ENCODE measurements around the gene LRRC7.

DNA sequence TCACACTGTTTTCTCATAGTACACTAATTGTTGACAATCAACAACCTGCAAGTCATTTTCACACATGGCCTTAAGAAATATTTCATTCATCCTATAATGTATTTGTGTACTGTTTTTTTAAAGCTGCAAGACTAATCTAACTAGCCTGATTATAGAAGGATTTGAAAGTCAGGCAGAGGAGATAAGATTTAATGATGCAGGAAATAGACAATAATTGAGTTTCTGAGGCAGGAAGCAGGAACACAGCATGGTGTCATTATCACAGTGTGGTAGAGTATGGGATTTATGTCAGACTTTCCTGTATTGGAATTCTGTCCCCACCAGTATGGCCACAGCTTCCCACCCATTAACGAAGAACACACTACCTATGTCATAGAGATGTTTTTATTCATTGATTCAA is 138.8 kb downstream of the LRRC7 start:
- no peak for TF ChIP-seq TAF1 (IDR thresholded peaks at IDR 0.05; ENCODE audit: borderline replicate concordance, low read depth, low read length)
- TF ChIP-seq POLR2AphosphoS5 (IDR thresholded peaks at IDR 0.05; ENCODE audit: low read depth, low read length), result no peak

Measured in GM12892 (cell line).